Ectodermal cell (in vitro differentiated cells): Measurements from ENCODE around the gene CDH4.

Source experiments
- H3K27ac ChIP-seq: 2 replicates; pipeline ENCODE4 v1.7.0; 2013; ENCODE audit warnings: mild to moderate bottlenecking, low read depth, low read length; ENCODE audit not compliant: insufficient read depth, poor library complexity, severe bottlenecking
- H3K27me3 ChIP-seq: 2 replicates; pipeline ENCODE4 v1.7.0; 2013; ENCODE audit warnings: mild to moderate bottlenecking, low read length; ENCODE audit not compliant: insufficient read depth, control insufficient read depth, poor library complexity, severe bottlenecking
- H3K36me3 ChIP-seq: one replicate; pipeline ENCODE4 v1.7.0; 2013; ENCODE audit warnings: low read length; ENCODE audit not compliant: control insufficient read depth, insufficient read depth
- H3K4me1 ChIP-seq: one replicate; pipeline ENCODE4 v1.7.0; 2013; ENCODE audit warnings: low read length; ENCODE audit not compliant: control insufficient read depth, insufficient read depth
- H3K4me3 ChIP-seq: 2 replicates; pipeline ENCODE4 v1.7.0; 2013; ENCODE audit warnings: low read depth, low read length, control low read depth; ENCODE audit not compliant: insufficient read depth
- H3K9me3 ChIP-seq: 2 replicates; pipeline ENCODE4 v1.7.0; 2013; ENCODE audit warnings: mild to moderate bottlenecking, low read length, moderate library complexity; ENCODE audit not compliant: control insufficient read depth
- WGBS, 2 experiments: methylation state at CpG; one replicate each; pipeline ENCODE4 v1.1.7; 2013; ENCODE audit warnings: missing lambda C conversion rate in 2 of 2; 5-methylcytosine and 5-hydroxymethylcytosine counted together

Gene CDH4

DNA sequence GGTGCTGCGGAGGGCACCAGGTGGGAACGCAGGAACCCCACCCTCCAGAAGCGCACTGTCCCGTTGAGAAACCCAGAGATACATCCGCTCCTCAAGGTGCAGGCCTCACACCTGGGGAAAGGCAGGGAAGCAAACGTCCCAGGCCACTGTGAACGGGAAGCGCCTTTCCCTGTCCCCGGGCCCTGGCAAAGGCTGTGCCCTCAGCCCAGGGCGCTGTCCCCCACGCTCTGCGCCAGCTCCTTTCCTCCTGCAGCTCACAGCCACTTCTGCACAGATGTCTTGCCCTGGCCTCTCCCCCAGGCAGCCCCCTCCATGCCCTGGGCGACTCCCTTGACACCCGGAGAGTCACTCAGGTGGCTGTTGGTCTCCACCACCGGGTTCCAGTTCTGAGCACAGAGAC, 609.8 kb downstream of the CDH4 start:
- H3K9me3 ChIP-seq: no peaks in the 10 kb centered on the region
- no peaks in the 10 kb centered on the region for H3K36me3 ChIP-seq
- no peak overlapping the region for H3K27ac ChIP-seq
- no peaks in the 10 kb centered on the region for H3K4me1 ChIP-seq
- no peak overlapping the region for H3K4me3 ChIP-seq
- H3K27me3 ChIP-seq: no peaks in the 10 kb centered on the region
- WGBS, 2 experiments: 95% methylated on average over 15 of the region's 15 CpGs

DNA sequence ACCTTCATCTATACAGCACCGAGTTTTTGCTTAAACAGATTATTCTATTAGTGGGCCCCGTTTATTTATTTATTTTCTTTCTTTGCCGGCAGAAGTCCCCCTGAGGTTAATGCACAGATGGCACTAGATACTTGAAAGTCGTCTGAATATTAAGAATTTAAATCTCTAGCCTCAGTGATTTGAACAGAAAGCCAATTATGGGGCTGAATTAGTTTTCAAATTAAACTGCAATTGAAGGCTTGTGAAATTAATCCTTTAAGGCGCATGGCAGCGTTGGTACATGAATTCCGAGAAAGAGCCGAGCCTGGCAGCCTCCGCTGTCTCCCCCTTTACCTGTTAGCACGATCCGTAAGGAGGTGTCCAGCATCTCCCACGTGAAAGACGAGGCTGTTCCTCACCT, 610.8 kb downstream of the CDH4 start:
- Histone ChIP-seq H3K36me3 (no peaks in the 10 kb centered on the region), H3K9me3 (no peaks in the 10 kb centered on the region), H3K4me3 (no peak overlapping the region), H3K4me1 (no peaks in the 10 kb centered on the region), H3K27me3 (no peaks in the 10 kb centered on the region), H3K27ac (no peak overlapping the region)
- WGBS, 2 experiments: 86 to 92% methylated on average over 13 of the region's 13 CpGs

DNA sequence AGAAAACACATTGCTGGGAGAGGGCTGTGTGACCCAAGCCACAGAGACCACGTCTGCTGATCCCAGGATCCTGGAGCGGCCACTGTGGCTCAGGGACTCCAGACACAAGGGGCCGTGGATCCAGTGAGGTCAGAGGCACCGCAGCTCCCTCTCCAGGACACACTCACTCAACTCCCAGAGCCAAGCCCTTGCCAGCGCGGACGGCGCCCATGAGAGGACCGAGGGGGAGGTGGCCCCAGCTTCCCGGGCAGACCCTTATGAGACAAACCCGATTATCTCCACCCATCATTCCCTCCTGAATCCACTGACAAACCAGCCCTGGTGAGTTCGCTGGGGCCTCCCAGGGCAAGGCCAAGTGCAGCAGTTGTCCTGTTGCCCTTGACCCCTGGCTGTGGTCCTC, 612.4 kb downstream of the CDH4 start:
- Histone ChIP-seq H3K27ac (no peak overlapping the region), H3K4me1 (no peaks in the 10 kb centered on the region), H3K27me3 (no peaks in the 10 kb centered on the region), H3K4me3 (no peak overlapping the region), H3K36me3 (no peaks in the 10 kb centered on the region), H3K9me3 (no peaks in the 10 kb centered on the region)
- WGBS, 2 experiments: 89 to 91% methylated on average over 12 of the region's 12 CpGs

DNA sequence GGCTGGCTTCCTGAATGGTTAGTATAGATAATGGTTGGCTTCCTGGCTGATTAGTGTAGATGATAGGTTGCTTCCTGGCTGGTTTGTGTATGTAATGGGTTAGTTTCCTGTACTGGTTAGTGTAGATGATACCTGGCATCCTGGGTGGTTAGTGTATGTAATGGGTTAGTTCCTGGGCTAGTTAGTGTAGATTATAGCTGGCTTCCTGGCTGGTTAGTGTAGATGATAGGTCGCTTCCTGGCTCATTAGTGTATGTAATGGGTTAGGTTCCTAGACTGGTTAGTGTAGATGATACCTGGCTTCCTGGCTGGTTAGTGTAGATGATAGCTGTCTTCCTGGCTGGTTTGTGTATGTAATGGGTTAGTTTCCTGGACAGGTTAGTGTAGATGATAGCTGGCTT, 613.3 kb downstream of the CDH4 start:
- Histone ChIP-seq H3K27ac (no peak overlapping the region), H3K9me3 (no peaks in the 10 kb centered on the region), H3K27me3 (no peaks in the 10 kb centered on the region), H3K36me3 (no peaks in the 10 kb centered on the region), H3K4me1 (no peaks in the 10 kb centered on the region), H3K4me3 (no peak overlapping the region)
- WGBS, 2 experiments: 86 to 88% methylated on average over 1 of the region's 1 CpG

DNA sequence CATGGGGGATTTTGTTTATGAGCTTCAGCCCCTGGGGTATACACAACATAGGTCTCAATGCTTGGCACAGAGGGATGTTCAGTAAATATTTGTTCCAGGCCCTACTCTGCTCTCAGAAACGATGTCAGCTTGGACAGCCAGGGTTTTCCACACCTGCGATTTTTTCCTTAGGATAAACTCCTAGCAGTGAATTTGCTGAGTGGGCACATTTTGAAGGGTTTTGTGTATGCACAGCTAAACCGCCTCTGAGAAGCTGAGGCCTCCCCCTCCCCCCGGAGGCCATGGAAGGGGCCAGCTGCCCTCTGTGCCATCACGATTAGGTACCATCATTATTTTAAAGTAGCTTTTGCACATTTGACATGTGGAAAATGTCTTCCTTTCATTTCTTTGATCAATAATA, 614.1 kb downstream of the CDH4 start:
- H3K36me3 ChIP-seq: no peaks in the 10 kb centered on the region
- no peaks in the 10 kb centered on the region for H3K4me1 ChIP-seq
- no peaks in the 10 kb centered on the region for H3K9me3 ChIP-seq
- no peaks in the 10 kb centered on the region for H3K27me3 ChIP-seq
- no peak overlapping the region for H3K27ac ChIP-seq
- no peak overlapping the region for H3K4me3 ChIP-seq
- WGBS, 2 experiments: 94 to 98% methylated on average over 5 of the region's 5 CpGs

DNA sequence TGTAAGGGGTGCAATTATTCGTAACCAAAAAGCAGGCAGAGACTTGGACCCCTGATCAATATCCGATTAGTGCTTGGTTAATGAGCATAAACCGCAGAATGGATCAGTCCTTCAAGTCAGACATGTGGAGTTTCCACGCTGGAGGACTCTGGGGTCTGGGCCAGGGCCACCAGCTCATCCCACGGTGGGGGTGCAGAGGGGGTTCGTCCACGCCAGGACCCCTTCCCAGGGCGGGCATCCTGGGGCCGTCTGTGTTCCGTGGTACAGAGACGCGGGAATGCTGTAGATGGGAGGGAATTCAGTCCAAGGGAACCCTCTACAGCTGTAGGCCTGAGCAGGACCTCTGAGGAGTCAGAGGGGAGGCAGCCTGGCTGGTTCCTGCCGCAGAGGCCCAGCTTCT, 615.9 kb downstream of the CDH4 start:
- Histone ChIP-seq H3K4me1 (no peaks in the 10 kb centered on the region), H3K9me3 (no peaks in the 10 kb centered on the region), H3K36me3 (no peaks in the 10 kb centered on the region), H3K27me3 (no peaks in the 10 kb centered on the region), H3K4me3 (no peak overlapping the region), H3K27ac (no peak overlapping the region)
- WGBS, 2 experiments: 85 to 88% methylated on average over 13 of the region's 13 CpGs

DNA sequence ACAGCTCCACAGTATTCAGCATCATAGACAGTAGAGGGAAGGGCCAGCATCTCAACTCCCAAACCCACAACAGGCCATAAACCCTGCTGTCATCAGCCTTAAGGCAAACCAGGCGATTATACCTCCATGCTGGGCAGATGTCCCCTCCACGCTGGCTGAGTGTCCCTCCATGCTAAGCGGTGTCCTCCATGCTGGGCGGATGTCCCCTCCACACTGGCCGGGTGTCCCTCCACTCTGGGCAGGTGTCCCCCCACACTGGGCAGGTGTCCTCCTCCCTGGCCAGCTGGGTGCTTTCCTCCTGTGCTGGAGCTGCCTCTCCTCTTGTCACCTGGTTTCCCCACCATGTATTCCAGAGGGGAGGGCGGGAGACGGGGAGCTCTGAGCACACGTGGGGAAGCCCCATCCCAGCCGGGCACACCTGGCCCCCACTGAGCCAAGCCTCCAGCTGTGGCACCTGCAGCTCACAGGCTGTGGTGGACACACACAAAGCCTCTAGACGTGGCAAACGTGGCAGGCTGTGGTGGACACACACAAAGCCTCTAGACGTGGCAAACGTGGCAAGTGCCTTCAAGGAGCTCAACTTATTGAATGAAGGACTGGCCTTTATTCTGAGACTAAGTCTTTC, 616.5 kb downstream of the CDH4 start:
- H3K27ac ChIP-seq: no peak overlapping the region
- H3K4me3 ChIP-seq: no peak overlapping the region
- no peaks in the 10 kb centered on the region for H3K9me3 ChIP-seq
- no peaks in the 10 kb centered on the region for H3K4me1 ChIP-seq
- H3K27me3 ChIP-seq: no peaks in the 10 kb centered on the region
- H3K36me3 ChIP-seq: no peaks in the 10 kb centered on the region
- WGBS, 2 experiments: 81 to 82% methylated on average over 13 of the region's 13 CpGs

DNA sequence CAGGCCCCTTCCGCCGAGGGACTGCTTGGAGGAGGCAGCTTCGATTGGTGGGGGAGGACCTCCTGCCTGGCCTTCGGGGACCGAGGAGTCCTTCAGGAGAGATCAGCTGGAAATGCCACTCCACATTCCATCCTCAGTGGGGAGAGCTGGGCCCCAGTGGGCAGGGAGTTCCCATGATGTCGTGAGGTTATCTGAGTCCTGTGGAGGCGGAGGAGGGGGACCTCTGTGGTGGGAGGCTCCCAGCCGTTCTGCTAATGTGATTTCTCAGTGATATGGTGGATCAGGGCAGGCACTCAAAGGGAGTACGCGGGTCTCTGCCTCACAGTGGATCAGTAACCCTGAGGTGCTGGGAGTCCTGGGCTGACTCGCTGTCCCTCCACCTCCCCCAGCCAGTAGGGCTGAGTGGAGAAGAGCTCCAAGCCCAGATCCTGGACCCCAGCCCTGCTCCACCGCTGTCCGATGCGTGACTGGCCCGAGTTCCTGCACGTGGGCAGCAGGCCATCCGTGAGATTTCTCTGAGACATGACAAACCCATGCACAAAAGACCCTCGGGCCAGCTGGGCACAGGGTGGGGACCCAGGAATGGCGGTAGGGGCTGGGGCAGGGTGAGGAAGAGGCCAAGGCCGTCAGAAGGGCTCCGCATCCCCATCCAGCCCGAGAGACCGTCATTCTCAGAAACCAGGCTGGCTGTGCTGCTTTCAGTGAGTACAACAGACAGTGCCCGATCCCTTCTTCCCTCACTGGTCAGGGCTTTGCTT, 617.9 kb downstream of the CDH4 start:
- no peaks in the 10 kb centered on the region for H3K9me3 ChIP-seq
- H3K27me3 ChIP-seq: no peaks in the 10 kb centered on the region
- 91 to 93% methylated on average over 24 of the region's 24 CpGs for WGBS, 2 experiments
- no peaks in the 10 kb centered on the region for H3K4me1 ChIP-seq
- no peaks in the 10 kb centered on the region for H3K36me3 ChIP-seq
- H3K4me3 ChIP-seq: no peak overlapping the region
- no peak overlapping the region for H3K27ac ChIP-seq

DNA sequence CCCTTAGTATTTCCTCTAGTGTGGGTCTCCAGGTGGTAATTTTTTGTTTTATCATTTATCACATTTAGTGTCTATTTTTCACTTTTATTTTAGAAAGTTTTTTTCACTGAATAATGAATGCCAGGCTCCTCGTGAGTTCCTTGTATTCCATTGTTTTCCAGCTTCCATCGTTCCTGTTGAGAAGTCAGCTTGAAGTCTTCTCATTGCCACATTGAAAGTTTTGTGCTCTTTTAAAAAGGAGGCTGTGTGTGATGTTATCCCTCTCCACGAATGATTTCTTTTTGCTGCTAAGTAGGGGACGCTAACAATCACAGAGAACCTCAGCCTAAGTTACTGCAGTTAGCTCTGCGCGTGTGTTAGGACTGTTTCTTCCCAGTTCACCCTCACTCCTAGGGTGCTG, 619.1 kb downstream of the CDH4 start:
- no peak overlapping the region for H3K27ac ChIP-seq
- no peaks in the 10 kb centered on the region for H3K9me3 ChIP-seq
- WGBS, 2 experiments: 93 to 96% methylated on average over 6 of the region's 6 CpGs
- no peaks in the 10 kb centered on the region for H3K4me1 ChIP-seq
- no peaks in the 10 kb centered on the region for H3K36me3 ChIP-seq
- no peaks in the 10 kb centered on the region for H3K27me3 ChIP-seq
- no peak overlapping the region for H3K4me3 ChIP-seq

DNA sequence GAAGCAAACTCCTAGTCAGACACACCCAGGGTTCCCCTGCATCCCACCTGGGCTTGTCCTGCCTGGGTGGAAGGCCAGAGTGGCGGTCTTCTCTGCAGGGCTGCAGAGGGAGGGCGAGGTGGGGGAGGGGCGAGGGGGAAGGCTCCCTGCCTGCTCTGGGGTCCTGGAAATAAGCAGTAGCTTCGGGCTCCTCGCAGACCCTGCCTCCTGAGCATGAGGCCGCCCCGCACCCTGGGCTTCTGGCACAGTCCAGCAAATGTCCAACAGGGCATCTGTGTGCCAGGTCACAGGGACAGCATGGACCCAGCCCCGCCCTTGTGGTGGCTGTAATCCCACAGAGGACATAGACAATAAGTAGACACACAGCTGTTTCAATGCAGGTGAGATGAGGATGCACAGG, 619.9 kb downstream of the CDH4 start:
- Histone ChIP-seq H3K9me3 (no peaks in the 10 kb centered on the region), H3K27me3 (no peaks in the 10 kb centered on the region), H3K27ac (no peak overlapping the region), H3K4me3 (no peak overlapping the region), H3K36me3 (no peaks in the 10 kb centered on the region), H3K4me1 (no peaks in the 10 kb centered on the region)
- 86 to 93% methylated on average over 8 of the region's 8 CpGs for WGBS, 2 experiments
